ENCODE results near the gene VAT1L. TPM values are rescaled to one million over a fixed set of nuclear protein-coding genes. Genes with fewer than 3 reads are reported as not detected.
A peak's percentile ranks its signal among the peaks of the same experiment; 100 is the strongest.

The VAT1L gene
- total RNA-seq, 1 experiment from 2014 or later: 33.8 TPM

DNA sequence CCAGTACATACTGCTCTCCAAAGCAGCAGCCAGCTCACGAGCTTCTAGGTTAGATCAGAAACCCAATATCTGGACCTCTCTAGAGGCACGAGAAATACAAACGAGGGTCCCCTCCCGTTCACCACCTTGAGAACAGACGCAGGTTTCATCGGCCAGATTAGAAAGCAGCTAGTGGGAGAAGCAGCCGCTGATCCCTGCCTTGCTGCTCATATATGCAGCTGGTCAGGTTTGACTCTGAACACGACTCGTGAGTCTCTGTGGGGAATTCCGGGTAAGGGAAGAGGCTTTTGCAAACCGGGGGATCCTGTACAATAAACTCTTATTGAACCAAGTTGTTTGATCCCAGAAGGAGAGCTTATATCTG, 1.6 kb downstream of the VAT1L start:
- Histone ChIP-seq H2AFZ (ENCODE audit: low read length) (no peak overlapping the region), H3T11ph (ENCODE audit: low read length) (no peak overlapping the region), H4K20me1 (ENCODE audit: control insufficient read depth, insufficient read depth, insufficient read length) (no peaks in the 10 kb centered on the region), H3K18ac (ENCODE audit: insufficient read length, low read depth, low read length) (no peak overlapping the region), H4K8ac (replicated peaks; ENCODE audit: insufficient read length, low read depth, low read length) (no peak overlapping the region), H2BK20ac (ENCODE audit: low read depth, low read length, poor library complexity, severe bottlenecking) (no peak overlapping the region), H3K79me2 (ENCODE audit: insufficient read depth, low read length) (peaks cover 4% of the 10 kb centered on the region; the same call in 1 of the 2 replicates), H4K5ac (ENCODE audit: insufficient read length, low read depth, low read length) (no peak overlapping the region), H3K23ac (ENCODE audit: insufficient read length, low read depth, low read length) (no peak overlapping the region), H3K56ac (ENCODE audit: insufficient read length, low read depth, low read length) (no peak overlapping the region), H2BK12ac (ENCODE audit: insufficient read length, low read depth, low read length) (no peak overlapping the region), H3K9me3 (ENCODE audit: control insufficient read depth, low read depth, low read length) (no peaks in the 10 kb centered on the region), H4K91ac (ENCODE audit: insufficient read length, low read depth, low read length) (no peak overlapping the region), H3K9ac (ENCODE audit: extremely low read depth, insufficient read length, low read length) (no peak overlapping the region), H2BK15ac (ENCODE audit: low read depth, low read length) (no peak overlapping the region), H3K4me2 (ENCODE audit: insufficient read depth, insufficient read length, low read length) (peak overlapping the region; percentile 99), H2BK120ac (ENCODE audit: low read depth, low read length, poor library complexity, severe bottlenecking) (no peak overlapping the region), H3K23me2 (ENCODE audit: insufficient read length, low read depth, low read length, poor library complexity, severe bottlenecking) (peaks cover 21% of the 10 kb centered on the region), H3K14ac (ENCODE audit: insufficient read depth, low read length) (no peak overlapping the region), H2AK5ac (ENCODE audit: insufficient read length, low read length) (no peak overlapping the region), H3K27me3 (ENCODE audit: insufficient read depth, low read length) (peaks cover 10% of the 10 kb centered on the region; the same call in 1 of the 2 replicates), H3K4ac (ENCODE audit: low read depth, low read length) (no peak overlapping the region), H3K4me1 (ENCODE audit: insufficient read depth, low read length) (no peaks in the 10 kb centered on the region; the same call in 1 of the 2 replicates), H2BK5ac (ENCODE audit: insufficient read length, low read length) (no peak overlapping the region), H3K27ac (ENCODE audit: insufficient read length, low read depth, low read length) (no peak overlapping the region), H3K79me1 (ENCODE audit: insufficient read depth, low read depth, low read length, poor library complexity, severe bottlenecking) (no peaks in the 10 kb centered on the region)
- WGBS (ENCODE audit: extremely low coverage, insufficient read length, low lambda C conversion rate): no CpG with 5 or more reads among the region's 11 CpGs
- no peak overlapping the region for H3K27ac Mint-ChIP-seq
- TF ChIP-seq CTCF (conservative IDR thresholded peaks at IDR 0.05): no peak
- peaks cover 52% of the 10 kb centered on the region for H3K27me3 Mint-ChIP-seq (ENCODE audit: low read depth)
- peak overlapping the region; percentile 93 to 96 for H3K4me3 Mint-ChIP-seq
- H3K36me3 Mint-ChIP-seq (ENCODE audit: insufficient read depth in 1 of 3, low read depth in 3 of 3): peaks cover 0 to 2% (median 0%) of the 10 kb centered on the region in 3 experiments; a peak in 3 of 7 replicates
- H3K9me3 Mint-ChIP-seq: no peaks in the 10 kb centered on the region
- H3K4me1 Mint-ChIP-seq: peaks cover 26 to 32% of the 10 kb centered on the region in 2 experiments
- no peak for DNase-seq

Measured in H9 (cell line).